HG03457 (cell line): ENCODE results near the gene PTPN1.
"Not testable (repeated sequence)": the region's sequence is repeated elsewhere in the genome, so short reads cannot be mapped to it uniquely, and the experiment has no call there.

Experiments used
- ATAC-seq: cut with Tn5 transposase; IDR thresholded peaks from one replicate; pipeline ENCODE4 v1.9.1; 2021; ENCODE audit warnings: moderate number of reproducible peaks; ENCODE audit not compliant: unreplicated experiment

The PTPN1 gene

GRCh38 chr20:50602432-50603088 is 92.4 kb downstream of the PTPN1 start:
- no peak for ATAC-seq

- ATAC-seq, result no peak
Observed at GRCh38 chr20:50604451-50604850, 94.3 kb downstream of the PTPN1 start.

GRCh38 chr20:50605136-50605535 is 95.0 kb downstream of the PTPN1 start:
- no peak for ATAC-seq

- ATAC-seq, result no peak
Observed at GRCh38 chr20:50607436-50607835, 97.3 kb downstream of the PTPN1 start.

- no peak for ATAC-seq
Observed at GRCh38 chr20:50607850-50608749, 97.9 kb downstream of the PTPN1 start.

- no peak for ATAC-seq
Observed at GRCh38 chr20:50608750-50609104, 98.5 kb downstream of the PTPN1 start.

- no peak for ATAC-seq
Observed at GRCh38 chr20:50609438-50609989, 99.3 kb downstream of the PTPN1 start.

- ATAC-seq, result no peak
Observed at GRCh38 chr20:50610212-50610718, 100.1 kb downstream of the PTPN1 start.

- no peak for ATAC-seq
Observed at GRCh38 chr20:50611128-50611810, 101.1 kb downstream of the PTPN1 start.

- ATAC-seq, result no peak
Observed at GRCh38 chr20:50613438-50614169, 103.4 kb downstream of the PTPN1 start.

- ATAC-seq, result no peak
Observed at GRCh38 chr20:50615407-50615806, 105.2 kb downstream of the PTPN1 start.

GRCh38 chr20:50617022-50617421 is 106.8 kb downstream of the PTPN1 start:
- no peak for ATAC-seq

GRCh38 chr20:50618537-50618936 is 108.4 kb downstream of the PTPN1 start:
- no peak for ATAC-seq

- not testable (repeated sequence) for ATAC-seq
Observed at GRCh38 chr20:50620459-50620858, 110.3 kb downstream of the PTPN1 start.

- no peak for ATAC-seq
Observed at GRCh38 chr20:50621068-50621665, 111.0 kb downstream of the PTPN1 start.

- no peak for ATAC-seq
Observed at GRCh38 chr20:50624351-50625016, 114.3 kb downstream of the PTPN1 start.

- ATAC-seq, result no peak
Observed at GRCh38 chr20:50625986-50626677, 115.9 kb downstream of the PTPN1 start.

GRCh38 chr20:50627747-50628146 is 117.6 kb downstream of the PTPN1 start:
- no peak for ATAC-seq

GRCh38 chr20:50628332-50628731 is 118.1 kb downstream of the PTPN1 start:
- ATAC-seq, result no peak
